ENCODE measurements around the gene TRIM14. TPM values are rescaled to one million over a fixed set of nuclear protein-coding genes. Genes with fewer than 3 reads are reported as not detected.
A peak's percentile ranks its signal among the peaks of the same experiment; 100 is the strongest.

The TRIM14 gene
- total and polyA plus RNA-seq, 2 of the 13 experiments (the other 11 are each of a cell fraction or from before 2014, with no cell fraction given), result 9.2 to 13.0 TPM

DNA sequence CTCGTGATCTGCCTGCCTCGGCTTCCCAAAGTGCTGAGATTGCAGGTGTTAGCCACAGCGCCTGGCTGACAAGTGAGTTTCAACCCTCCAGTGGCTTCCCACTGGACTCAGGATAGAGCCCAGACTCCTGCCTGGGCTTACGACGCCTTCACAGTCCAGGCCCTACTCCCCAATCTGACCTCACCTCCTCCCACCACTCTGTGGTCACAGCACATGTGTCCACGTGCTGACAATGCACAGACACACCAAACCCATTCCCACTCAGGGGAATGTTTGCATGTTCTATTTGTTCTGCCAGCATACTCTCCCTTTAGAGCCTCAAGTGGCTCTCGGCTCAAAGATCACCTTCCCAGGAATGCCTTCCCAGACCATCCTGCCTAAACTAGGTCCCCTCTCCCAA is 31.1 kb upstream of the TRIM14 start (continued):
- TF ChIP-seq EHMT2 (IDR thresholded peaks at IDR 0.05; ENCODE audit: borderline replicate concordance, low read depth, low read length) (no peak), FOXO4 (CRISPR knock-in tag; conservative IDR thresholded peaks at IDR 0.05) (no peak), ZNF687 (CRISPR knock-in tag; IDR thresholded peaks at IDR 0.05) (peak; percentile 77), CCDC6 (CRISPR knock-in tag; IDR thresholded peaks at IDR 0.05) (peak; percentile 40; the same call in 1 of the 2 replicates), DDIT3 (CRISPR knock-in tag; IDR thresholded peaks at IDR 0.05) (no peak), ARNT (IDR thresholded peaks at IDR 0.05) (no peak), HMGA1 (CRISPR knock-in tag; conservative IDR thresholded peaks at IDR 0.05) (no peak), KLF15 (CRISPR knock-in tag; IDR thresholded peaks at IDR 0.05; ENCODE audit: borderline replicate concordance) (no peak), ZFP36L1 (CRISPR knock-in tag; IDR thresholded peaks at IDR 0.05) (no peak), ZNF232 (CRISPR knock-in tag; IDR thresholded peaks at IDR 0.05; ENCODE audit: borderline replicate concordance) (no peak), ZNF580 (CRISPR knock-in tag; IDR thresholded peaks at IDR 0.05; ENCODE audit: borderline replicate concordance, low read depth) (no peak), ELF4 (CRISPR knock-in tag; IDR thresholded peaks at IDR 0.05; ENCODE audit: borderline replicate concordance) (no peak), HDAC6 (IDR thresholded peaks at IDR 0.05; ENCODE audit: low read depth, low read length) (no peak), ZFP90 (CRISPR knock-in tag; IDR thresholded peaks at IDR 0.05; ENCODE audit: borderline replicate concordance) (no peak), ARID2 (CRISPR knock-in tag; IDR thresholded peaks at IDR 0.05; ENCODE audit: borderline replicate concordance) (no peak), ARNT2 (CRISPR knock-in tag; IDR thresholded peaks at IDR 0.05; ENCODE audit: low read depth) (no peak), ZNF138 (CRISPR knock-in tag; IDR thresholded peaks at IDR 0.05; ENCODE audit: low read depth) (no peak), RBAK (CRISPR knock-in tag; IDR thresholded peaks at IDR 0.05) (no peak), TP53 (CRISPR knock-in tag; conservative IDR thresholded peaks at IDR 0.05) (no peak), HNRNPH1 (optimal IDR thresholded peaks at IDR 0.05; ENCODE audit: low read depth, low read length) (no peak), KDM6A (CRISPR knock-in tag; IDR thresholded peaks at IDR 0.05; ENCODE audit: low read depth) (peak; percentile 54; the same call in 1 of the 2 replicates)
- TF ChIP-seq, protein P1, sequence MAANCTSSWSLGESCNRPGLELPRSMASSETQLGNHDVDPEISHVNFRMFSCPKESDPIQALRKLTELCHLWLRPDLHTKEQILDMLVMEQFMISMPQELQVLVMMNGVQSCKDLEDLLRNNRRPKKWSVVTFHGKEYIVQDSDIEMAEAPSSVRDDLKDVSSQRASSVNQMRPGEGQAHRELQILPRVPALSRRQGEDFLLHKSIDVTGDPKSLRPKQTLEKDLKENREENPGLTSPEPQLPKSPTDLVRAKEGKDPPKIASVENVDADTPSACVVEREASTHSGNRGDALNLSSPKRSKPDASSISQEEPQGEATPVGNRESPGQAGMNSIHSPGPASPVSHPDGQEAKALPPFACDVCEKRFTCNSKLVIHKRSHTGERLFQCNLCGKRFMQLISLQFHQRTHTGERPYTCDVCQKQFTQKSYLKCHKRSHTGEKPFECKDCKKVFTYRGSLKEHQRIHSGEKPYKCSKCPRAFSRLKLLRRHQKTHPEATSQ (CRISPR knock-in tag; IDR thresholded peaks at IDR 0.05; ENCODE audit: borderline replicate concordance), result no peak

Data from HepG2 (cell line).